CMK (cell line): ENCODE measurements around the gene MTMR2.
A peak's percentile ranks its signal among the peaks of the same experiment; 100 is the strongest.
"Not testable (repeated sequence)": the region's sequence is repeated elsewhere in the genome, so short reads cannot be mapped to it uniquely, and the experiment has no call there.

ENCODE experiments used
- DNase-seq: peaks from one replicate; pipeline ENCODE4 v3.0.0-alpha.2; 2010; ENCODE audit warnings: low read depth

MTMR2 gene

DNA sequence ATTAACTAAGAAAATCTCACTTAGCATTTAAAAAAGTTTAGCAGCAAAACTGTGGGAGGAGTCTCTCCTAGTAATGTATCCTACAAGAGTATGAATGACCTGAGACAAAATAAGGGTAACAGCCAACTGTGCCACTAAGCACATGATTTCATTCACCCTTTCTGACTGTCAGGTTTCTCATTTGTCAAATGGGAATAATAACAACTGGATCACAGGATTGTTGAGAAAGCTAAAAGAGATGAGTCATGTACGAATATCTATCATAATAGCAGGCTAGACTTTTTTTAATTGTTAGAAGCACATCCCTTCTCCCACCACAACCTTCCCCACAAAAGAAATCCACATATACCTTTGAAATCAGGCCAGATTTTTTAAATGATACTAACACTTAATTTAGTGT is 39.5 kb downstream of the MTMR2 start:
- DNase-seq, result no peak

- no peak for DNase-seq
These were observed 40.5 kb downstream of the MTMR2 start for GRCh38 chr11:95883381-95883780.

DNA sequence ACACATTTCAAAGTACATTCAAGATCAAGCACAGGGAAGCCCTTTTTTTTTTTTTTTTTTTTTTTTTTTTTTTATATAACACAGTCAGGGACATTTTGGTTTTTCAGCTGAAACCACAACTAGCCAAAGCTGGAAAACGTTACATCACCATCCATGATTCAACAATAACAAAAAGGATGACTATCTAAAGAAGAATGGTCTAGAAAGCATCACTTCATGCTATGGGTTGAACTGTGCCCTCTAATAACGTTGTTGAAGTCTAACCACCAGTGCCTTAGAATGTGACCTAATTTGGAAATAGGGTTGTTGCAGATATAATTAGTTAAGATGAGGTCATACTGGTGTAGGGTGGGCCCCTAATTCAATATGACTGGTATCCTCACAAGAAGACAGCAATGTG is 46.6 kb downstream of the MTMR2 start:
- no peak for DNase-seq

DNA sequence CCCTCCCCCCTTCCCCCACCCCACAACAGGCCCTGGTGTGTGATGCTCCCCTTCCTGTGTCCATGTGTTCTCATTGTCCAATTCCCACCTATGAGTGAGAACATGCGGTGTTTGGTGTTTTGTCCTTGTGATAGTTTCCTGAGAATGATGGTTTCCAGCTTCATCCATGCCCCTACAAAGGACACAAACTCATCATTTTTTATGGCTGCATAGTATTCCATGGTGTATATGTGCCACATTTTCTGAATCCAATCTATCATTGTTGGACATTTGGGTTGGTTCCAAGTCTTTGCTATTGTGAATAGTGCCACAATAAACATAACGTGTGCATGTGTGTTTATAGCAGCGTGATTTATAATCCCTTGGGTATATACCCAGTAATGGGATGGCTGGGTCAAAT is 53.0 kb downstream of the MTMR2 start:
- not testable (repeated sequence) for DNase-seq

GRCh38 chr11:95867105-95867504 is 56.8 kb downstream of the MTMR2 start:
- no peak for DNase-seq

DNA sequence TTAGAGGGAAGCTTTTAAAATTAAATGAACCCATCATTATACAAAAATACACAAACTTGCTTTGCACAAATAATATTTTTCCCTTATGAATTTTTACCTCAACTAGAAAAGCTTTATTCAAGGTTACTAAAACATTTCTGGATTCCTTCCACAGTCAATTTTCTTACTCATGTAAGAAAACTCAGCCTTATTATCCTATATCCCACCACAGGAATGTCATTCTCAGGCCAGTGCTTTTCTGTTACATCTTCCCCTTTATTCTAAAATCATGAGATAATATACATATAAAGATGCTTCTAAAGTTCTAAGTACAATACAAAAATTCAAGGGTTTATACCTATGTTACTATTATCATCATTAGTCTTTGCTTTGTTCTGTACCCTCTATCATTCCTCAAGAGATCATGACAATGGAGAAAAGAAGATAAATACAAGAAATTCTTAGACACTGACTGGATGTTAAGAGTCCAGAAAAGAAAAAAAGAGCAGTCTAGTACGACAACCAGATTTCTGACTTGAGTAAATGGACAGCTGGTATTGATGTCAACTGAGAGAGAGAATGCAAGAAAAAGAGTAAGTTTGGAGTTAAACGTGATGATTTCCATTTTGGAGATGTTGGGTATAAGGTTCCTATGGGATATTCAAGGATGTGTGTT is 60.3 kb downstream of the MTMR2 start:
- no peak for DNase-seq

- not testable (repeated sequence) for DNase-seq
These were observed 63.9 kb downstream of the MTMR2 start for GRCh38 chr11:95860024-95860423.

GRCh38 chr11:95854362-95854761 is 69.5 kb downstream of the MTMR2 start:
- DNase-seq, result not testable (repeated sequence)

DNA sequence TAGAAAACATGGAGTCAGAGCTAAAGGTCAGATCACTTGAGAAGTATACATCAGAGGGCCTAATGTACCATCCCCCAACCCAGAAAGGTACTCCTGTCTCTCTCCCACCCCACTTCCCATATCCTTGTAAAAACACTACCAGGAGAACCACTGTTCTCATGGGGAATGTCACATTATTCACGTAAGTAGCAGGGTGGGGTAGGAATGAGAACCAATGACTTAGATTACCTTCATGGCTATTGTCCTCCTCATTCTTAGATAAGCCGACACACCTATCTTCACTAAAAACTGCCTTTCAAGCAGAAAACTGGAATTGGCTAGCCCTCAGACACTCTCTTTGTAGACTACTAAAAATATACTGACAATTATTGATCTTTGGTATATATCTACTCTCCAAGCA is 70.0 kb downstream of the MTMR2 start:
- DNase-seq, result no peak

DNA sequence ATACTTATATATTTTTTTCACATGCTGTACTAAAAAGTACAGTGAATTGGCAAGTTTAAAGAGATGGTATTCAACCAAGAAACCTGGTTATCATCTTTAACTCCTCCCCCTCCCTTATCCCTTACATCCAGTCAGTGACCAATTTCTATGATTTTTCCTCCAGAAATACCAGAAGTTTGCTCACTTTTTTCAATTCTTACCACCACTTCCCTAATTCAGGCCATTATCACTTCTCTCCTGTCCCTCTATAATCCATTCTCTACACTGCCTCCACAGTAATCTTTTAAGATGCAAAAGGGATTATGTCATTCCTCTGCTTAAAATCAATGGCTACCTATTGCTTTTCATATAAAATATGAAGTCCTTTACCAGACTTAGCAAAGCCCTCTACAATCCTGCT is 70.8 kb downstream of the MTMR2 start:
- no peak for DNase-seq

DNA sequence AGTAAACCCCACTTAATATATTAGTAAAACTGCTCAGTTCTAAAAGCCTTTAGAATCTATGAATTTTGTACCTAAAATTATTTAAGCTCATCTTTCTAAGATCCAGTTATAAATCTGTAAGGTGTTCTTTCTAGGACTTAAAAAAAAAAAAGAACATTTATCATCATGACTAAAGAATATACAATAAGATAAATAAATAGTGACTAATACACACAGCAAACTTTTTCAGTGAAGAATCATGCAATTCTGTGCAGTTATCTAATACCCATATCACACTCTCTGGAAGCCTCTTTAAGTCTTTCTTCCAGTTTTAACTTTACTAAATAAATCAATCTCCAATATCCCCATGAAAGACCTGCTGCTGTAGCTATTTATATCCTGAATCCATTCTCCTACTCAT is 73.8 kb downstream of the MTMR2 start:
- DNase-seq, result no peak

DNA sequence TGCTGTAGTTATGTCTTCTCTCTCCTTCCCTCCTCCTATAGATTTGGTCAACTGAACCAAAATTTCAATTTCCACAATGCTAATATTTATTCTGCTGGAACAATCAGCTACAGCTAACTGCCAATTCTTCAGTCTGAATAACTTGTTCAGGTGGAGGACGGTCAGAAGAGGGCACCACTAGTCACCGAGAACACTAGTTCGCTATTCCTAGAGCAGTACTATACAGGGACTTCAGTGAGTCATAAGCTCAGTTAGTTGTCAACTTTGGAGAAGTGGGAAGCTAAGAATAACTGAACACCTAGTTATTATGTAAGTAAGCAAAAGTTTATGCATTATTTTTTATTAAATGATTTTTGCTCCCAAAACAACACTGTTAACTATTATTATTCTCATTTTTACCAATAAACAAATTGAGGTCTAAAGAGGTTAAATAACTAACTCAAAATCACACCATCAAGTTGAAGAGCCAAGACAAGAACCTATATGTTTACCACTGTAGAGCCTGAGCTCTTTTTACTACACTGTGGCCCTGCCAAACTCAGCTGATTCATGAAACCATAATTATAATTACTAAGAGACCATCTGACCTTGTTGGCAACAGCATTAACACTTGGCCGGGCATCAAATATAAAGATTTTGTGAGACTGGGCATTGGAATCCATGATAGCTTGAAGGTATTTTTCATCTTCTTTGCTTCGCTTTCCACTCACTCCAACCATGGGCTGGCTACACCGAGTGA is 74.7 kb downstream of the MTMR2 start:
- no peak for DNase-seq

GRCh38 chr11:95845167-95845566 is 78.7 kb downstream of the MTMR2 start:
- no peak for DNase-seq

GRCh38 chr11:95835768-95836488 is 88.0 kb downstream of the MTMR2 start:
- peak; percentile 20 for DNase-seq

DNA sequence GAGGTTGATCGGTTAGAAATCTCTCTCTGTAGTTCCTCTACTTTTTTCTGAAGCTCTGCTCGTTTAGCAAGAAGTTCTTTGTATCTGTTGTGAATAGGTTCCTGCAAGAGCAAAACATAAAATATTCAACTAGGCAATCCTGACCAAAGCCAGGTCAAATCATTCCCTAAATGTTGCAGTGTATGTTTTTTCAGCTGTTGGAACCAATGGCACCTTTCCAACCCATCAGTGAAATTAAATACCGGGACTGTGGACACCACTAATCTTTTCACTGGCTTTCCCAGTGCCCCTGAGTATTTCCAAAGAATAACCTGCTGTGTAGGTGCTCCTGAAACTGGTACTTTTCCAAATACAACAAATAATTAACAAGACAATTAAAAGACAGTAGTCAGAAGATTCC is 88.6 kb downstream of the MTMR2 start:
- no peak for DNase-seq

DNA sequence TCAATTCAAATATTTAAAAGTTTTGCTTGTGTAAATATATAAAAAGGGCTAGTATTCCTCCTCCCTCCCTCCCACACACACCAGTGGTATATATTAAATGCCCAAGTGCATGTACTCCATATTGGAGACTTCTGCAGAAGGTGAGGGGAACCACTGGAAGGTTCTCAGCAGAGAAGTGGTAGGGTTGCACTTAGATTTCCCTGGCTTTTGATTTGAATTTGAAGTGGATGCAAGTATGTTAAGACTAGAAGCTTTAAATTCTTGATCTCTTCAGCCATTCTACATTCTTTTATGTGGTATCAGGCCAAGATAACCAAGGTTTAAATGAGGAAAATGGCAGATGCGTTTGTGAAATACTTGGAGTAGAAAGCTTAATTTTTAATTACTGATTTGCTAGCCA is 90.5 kb downstream of the MTMR2 start:
- DNase-seq, result no peak

GRCh38 chr11:95832763-95833162 is 91.1 kb downstream of the MTMR2 start:
- DNase-seq, result no peak

- DNase-seq, result no peak
These were observed 92.6 kb downstream of the MTMR2 start for GRCh38 chr11:95831198-95831883.

- no peak for DNase-seq
These were observed 94.2 kb downstream of the MTMR2 start for GRCh38 chr11:95829580-95830259.

- no peak for DNase-seq
These were observed 96.2 kb downstream of the MTMR2 start for GRCh38 chr11:95827696-95828095.

- no peak for DNase-seq
These were observed 102.3 kb downstream of the MTMR2 start for GRCh38 chr11:95821640-95822039.

GRCh38 chr11:95816037-95816436 is 107.9 kb downstream of the MTMR2 start:
- DNase-seq, result no peak
